COR-L47 (cell line): ENCODE measurements around the gene TIMP4.
A peak's percentile ranks its signal among the peaks of the same experiment; 100 is the strongest.

Experiments used
- DNase-seq: peaks from one replicate; lab custom pipeline; 2025; lab: John Stamatoyannopoulos, UW

The TIMP4 gene

DNA sequence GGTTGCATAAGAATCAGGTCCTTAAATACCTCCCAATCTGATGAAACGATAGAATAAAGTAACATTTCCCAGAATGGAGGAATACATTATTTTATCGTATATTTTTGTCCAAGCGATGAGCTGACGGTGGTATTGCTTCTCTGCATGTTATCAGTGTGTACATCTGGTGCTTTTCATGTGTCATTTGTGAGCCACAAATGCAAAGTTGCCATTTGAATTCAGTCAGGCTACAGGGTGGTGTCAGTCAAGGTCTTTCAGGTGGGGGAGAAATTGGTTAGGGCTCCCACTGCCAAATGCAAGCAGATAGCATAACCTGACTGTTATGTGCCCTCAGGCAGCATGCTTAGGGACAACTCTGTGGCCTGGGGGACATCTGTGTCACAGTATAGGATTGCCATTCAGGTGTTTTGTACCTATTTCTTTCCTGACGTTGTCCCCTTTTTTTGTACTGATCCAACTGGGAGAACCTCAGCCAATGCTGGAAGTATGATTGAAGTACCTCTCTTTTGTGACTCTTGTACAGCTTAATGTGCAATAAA is 26.5 kb upstream of the TIMP4 start:
- no peak for DNase-seq

DNA sequence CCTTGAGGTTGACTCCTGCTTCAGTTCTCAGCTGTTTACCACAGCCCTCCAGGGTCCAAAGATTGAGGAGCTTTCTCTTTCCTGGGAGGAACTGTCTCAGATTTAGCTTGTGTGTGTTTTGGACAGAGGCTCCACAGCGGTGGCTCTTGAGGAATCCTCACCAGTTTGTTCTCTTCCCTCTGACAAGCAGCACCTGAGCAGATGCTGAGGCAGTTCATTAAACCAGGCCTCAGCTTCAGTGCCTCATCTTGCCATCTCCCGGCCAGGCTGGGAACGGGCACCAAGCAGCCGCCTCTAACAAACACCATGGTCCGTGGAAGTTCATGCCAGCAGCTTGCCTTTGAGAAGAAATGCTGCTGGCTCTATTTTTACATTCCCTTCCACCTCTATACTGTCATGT is 25.8 kb upstream of the TIMP4 start:
- no peak for DNase-seq

DNA sequence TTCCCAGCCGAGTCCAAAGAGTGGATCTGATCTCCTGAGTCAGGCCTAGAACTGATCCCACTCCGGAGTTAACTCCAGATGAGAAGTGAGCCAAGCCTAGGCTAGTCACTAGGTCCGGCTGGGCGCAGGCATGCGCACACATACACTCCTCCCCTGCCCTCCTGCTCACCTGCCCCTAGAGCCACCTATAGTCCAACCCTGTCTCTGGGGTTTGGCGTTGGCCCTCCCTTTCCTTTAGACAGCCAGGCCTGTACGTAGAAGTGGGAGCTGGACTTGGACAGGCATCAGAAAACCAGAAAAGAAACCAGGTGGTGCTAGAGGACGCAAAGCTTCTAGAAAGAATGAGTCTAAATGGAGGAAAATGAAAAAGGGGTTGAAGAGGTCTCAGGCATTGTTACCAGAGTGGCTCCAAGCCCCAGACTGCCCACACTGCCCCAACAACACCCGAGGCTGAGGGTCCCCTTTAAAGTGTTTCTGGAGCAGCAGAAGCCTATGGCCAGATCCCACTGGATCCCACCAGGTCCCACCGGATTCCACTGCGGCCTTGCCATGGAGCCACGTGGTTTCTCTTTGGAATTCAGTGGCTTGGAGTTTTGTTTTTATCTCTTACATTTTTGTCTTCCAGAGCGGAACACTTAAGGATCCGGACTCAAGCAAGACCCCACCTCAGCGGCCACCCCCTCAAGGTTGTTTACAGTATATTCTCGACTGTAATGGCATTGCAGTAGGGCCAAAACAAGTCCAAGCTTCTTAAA is 24.2 kb upstream of the TIMP4 start:
- DNase-seq, result no peak

DNA sequence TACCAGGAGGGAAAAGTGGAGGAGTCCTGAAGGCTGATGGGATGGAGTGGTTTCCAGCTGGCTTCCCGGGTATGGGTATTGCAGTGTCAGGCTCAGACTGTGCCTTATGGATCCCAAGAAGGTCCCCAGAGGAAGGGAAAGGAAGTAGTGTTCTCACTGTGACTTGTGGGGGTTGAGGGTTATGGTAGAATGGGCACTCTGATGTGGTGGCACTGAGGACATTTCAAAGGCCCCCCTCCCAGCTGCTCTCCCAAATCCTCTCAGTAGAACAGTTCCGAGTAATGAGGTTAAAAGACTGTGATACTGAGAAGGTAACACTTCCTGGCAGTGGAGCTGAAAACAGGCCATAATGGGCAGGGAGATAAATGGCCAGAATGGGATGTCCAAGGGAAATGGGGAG is 23.1 kb upstream of the TIMP4 start:
- no peak for DNase-seq

DNA sequence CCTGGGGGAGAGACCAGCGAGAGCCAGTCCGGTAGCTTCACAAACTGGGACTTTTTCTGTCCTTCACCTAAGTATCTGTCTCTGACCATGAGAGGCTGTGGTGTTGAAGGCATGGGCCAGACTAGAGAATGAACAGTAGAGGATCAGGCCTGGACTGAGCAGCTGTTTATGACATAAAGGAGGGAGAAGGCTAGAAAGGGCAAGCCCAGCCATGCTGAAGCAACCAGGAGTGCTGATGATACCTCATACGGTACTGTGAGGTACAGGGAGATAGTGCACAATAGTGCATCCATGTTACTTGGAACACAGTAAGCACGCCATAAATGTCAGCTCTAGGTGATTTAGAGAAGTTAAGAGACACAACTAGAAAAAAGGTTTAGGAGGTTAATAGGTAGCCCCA is 22.6 kb upstream of the TIMP4 start:
- no peak for DNase-seq

DNA sequence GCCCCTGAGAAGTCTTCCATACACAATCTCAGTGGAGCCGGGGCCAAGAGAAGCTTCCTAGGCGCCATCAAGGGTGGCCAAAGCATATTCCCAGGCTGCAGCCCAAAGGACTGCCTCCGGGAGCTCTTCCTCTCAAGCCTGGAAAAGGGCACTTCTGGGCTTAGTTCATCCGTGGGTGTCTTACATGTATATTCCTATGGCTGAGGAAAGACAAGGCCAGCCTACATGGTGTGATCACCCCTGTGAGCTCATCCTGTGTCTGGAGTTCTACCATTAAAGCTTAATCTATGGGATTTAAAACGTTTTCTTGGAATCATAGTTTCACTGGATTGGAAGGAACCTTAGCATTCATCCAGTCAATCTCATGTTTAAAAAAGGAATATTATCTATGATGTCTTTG is 21.9 kb upstream of the TIMP4 start:
- DNase-seq, result no peak

DNA sequence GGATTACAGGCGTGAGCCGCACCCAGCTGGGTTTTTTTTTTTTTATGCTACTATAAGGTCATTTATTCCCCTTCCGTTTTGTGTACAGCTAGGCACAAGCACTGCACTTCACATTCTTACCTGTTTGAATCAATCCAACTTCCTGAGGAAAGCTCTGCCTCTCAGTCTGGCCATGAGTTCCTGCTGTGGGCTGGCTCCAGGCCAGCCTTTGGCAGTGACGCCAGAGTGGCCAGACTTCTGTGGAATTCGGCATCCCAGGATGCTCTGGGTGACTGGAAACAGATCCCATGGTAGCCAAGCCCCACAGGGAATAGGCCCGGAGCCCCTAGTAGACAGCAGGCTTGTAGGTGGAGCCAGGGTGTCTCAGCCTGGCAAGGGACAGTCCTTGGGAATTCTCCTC is 21.5 kb upstream of the TIMP4 start:
- no peak for DNase-seq

DNA sequence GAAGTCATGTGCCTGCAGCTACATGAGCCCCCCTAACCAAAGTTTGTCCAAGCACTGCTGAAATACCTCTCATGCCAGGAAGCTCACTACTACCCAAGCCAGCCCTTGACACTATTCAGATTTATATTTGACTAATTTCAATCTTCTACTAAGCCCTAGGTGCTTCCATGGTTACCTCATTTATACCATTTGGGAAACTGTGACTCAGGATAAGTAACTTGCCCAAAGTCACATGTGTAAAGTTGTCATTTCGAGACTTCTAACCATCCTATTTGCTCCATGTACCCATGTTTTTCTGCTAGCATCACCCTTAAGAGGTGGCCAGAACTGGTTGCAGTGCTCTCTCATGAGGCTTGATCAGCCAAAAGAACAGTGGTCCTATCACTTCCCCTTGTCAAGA is 20.7 kb upstream of the TIMP4 start:
- DNase-seq, result no peak

DNA sequence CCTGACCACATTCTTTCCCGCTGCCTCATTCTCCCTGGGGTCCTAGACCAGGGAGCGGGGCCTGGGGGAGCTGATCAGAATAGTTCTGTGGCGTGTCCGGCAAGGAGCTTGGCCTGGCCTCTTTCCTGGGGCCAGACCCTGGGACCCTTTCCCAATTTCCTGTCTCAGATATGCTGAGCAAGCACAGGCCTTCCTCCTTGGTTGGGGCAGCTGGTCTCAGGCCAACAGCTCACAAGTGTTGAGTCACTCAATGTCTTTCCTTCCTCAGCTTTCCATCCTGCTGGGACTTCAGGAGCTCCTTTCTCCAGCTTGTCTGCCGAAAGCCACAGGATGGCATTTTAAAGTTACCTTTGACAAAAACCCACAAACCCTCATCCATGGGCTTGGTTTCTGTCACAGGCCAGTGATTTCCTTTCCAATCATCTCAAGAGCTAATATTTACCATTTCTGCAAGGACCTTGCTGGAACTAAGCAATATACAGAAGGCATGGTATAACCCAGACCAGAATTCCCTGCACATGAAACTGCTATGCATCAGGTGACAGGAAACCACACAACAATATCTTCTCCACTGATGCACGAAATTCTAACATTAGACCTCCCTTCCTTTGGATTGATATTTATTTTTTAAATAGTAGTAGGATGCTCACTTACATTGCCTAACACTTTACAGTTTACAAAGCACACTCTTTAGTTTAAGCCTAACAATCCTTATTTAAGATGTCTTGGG is 19.5 kb upstream of the TIMP4 start:
- no peak for DNase-seq

DNA sequence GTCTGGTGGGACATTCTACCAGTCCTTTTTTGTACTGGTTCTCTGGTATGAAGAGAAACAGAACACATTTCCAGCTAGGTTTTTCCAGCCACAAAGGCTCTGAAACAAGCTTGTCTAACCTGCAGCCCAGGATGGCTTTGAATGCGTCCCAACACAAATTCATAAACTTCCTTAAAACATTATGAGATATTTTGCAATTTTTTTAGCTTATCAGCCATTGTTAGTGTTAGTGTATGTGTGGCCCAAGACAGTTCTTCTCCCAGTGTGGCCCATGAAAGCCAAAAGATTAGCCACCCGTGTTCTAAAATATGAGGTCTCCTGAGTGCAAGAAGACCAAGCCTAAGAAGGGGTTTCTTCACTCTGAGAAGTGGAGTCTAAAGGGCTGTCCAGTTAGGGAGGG is 18.4 kb upstream of the TIMP4 start:
- DNase-seq, result no peak

DNA sequence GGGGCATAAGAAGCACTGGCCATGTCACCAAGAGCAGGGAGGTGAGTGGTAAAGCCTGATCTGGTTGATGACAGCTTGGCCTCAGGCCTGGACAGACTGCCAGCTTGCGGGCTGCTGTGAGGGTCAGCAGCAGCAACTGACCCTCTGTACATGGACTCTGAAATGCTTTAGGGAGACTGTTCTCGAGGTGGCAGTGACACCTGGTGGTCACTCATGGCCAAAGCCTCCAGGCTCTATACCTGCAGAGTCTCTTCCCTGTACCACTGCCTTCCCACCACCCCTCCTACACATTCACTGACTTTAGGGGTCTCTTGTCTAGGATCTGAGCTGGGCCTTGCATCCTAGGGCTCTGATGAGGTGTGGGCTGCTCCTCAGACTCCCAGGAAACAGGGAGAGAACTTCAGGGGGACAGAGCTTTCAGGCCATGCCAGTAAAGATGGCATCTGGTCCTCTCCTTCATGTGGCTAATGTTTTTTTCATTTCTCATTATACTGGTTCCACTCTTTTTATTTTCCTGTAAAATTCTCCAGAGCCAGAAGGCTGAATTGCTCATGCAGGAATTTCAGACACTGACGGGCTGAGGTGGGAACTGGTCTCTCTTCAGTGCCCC is 17.2 kb upstream of the TIMP4 start:
- DNase-seq, result no peak

DNA sequence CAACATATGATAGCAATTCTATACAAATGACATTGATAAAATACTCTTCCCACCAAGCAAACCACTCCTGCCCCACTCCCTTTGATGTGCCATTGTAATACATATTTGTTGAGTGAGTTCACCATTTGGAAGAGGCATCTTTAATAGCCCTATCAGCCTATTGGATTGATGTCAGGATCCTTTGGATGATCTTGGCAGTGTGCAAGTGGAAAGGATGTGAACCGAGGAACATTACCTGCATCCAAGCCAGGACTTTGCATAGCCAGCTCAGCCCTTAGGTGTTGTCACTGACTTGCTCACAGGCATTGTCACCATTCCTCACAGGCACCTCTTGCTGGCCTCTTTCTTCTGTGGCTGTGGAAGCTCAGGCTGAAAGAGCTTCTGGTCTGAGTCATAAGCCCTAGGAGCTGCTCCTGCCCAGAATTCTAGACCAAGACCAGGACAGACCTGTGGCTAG is 16.5 kb upstream of the TIMP4 start:
- no peak for DNase-seq

DNA sequence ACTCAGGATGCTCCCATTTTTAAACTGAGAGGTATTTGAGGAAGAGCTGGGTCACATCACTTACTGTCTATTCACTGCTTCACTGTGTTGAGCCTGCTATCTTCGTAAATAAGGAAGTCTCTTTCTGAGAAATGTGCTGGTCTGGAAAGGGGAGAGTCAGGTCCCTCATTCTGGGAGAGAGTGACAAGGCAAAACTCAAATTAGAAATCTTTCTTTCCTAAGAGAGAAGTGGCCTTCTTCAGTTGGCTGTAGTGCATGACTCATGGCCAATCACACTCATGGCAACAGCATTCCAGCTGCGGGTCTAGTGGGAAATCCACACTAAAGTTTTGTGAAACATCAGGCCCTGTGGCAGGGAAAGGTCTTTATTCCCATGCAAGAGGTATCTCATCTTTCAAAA is 11.5 kb upstream of the TIMP4 start:
- DNase-seq, result no peak

DNA sequence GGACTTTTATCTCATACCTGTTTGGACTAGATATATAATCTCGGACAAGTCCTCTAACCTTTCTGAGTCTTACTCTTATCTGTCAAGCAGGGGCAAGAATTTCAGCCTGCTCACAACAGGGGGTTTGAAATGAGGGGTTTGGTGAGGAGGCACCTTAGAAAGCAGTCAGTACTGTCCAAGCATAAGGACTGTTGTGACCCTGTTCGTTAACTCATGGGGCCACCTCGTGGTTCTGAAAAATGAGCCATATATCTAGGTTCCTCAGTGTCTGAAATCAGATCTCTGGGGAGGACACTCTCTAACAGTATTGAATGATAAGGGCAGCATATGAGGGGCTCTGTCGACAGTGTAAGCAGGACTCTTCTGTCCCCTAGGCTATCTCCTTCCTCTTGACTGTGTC is 7.2 kb upstream of the TIMP4 start:
- no peak for DNase-seq

DNA sequence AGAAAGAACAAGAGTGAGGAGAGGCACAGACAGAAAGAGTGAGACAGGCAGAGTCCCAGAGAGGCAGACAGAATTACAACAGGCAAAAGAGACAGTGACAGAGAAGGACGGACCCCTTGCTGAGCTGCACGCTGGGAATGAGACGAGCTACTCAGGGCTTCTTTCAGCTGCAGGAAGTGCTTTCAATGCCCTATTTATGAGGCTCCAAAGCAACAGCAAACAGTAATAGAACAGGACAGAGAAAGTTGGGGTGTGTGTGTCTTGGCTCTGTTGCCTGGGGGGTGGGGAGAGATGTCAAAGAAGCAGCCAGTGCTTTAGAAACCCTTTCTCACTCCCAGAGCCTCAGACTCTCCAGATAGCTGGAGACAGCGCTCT is 502 bp upstream of the TIMP4 start:
- peak; percentile 49 for DNase-seq

DNA sequence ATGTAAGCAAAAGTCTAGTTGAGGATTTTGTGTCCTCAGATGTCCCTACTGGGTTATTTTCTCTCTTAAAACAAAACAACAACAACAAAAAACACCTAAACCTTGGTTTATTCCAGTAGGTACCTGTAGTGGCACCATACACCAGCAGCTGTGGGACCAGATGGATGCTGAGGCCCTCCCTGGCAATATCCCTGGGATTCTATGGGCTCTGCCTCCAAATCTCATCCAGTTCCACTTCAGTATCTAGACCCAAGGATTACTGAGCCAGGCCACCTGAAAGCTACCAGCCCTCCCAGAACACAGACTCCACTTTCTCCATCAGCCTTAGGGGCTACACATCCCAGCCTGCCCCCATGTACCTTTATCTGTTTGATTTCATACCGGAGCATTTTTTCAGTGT is 1.7 kb downstream of the TIMP4 start:
- no peak for DNase-seq

DNA sequence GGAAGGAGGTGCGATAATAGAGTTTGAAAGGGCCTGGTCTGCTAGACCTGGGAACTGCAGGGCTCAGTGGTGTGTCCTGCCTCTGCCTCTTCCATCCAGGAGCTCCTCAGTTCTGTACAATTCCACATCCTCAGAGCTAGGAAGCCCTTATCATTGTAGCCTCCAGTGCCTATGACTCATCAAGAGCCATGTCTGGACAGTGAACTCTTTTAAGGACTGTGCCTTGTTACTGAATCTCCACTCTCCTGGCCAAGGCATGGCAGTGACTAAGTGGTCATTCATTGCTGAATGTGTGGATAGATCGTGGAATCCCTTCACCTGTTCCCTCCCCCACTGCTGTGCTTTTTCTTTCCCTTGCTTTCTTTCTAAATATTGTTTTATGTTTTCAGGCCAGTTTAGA is 2.9 kb downstream of the TIMP4 start:
- no peak for DNase-seq

DNA sequence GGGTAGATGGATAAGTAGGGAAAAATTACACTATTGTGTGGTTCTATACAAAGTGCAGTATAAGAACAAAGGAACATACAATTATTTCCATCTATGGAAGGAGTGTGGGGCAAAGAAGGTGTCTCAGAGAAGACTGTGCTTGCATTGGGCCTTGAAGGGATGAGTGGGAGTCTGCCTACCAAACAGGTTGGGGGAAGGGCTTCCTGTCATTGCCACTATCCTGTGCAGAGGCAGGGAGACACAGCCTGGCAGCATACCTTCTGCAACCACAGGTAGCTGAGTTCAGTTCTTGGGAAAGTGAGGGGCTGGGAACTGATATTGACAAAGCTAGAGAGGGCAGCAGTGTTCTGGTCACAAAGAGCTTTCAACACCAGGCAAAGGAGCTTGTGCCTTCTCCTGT is 3.4 kb downstream of the TIMP4 start:
- no peak for DNase-seq

DNA sequence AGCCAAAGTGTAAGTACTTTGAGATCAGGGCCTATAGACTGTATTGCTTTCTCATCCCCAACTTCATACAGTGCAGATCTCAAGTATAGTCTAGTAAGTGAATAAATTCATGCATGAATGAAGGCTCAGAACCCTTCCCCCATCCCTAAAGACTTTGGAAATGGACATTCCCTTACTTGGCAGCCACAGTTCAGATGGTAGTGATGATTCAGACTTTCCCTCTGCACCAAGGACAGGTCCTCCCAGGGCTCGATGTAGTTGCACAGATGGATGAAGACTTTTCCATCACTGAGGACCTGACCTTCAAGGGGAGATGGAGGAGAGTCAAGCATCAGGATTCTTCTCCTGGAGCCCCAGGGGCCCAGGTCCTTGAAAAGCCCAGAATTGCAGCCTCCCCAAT is 4.6 kb downstream of the TIMP4 start:
- no peak for DNase-seq

DNA sequence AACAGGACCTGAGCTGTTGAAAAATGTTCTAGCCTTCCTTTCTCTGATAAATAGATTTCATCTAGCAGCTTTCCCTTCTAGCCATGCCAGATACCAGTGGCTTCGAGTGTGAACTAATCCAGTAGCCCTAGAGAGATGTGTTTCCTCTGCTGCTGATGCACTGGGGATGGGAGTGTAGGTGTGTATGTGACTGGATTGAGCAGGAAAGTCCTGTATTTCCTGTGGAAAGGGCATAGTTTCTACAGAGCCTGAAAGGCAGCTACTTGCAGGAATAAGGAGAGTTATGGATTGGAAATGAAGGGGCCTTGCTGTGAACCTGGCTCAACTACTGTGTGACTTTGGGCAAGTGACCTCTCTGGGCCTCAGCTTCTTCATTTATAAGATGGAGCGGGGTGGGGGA is 8.6 kb downstream of the TIMP4 start:
- no peak for DNase-seq

DNA sequence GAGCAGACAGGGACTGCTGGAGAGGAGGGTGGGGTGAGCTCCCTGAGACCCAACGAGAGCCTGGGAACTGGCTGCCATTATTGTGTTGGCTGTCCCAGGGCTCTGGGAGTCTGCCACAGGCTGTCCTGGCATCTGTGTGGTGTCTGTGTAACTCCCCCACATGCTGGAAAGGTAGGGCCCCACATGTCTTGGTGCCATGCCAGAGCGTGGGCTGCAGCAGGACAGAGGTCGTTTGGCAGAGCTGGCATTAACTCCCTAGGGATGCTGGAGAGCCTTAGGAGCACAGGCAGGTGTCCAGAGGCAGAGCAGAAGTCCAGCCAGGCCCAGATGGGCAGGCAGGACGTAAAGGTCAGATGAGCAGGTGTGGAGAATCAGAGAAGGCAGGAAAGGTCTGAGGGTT is 9.7 kb downstream of the TIMP4 start:
- DNase-seq, result no peak

DNA sequence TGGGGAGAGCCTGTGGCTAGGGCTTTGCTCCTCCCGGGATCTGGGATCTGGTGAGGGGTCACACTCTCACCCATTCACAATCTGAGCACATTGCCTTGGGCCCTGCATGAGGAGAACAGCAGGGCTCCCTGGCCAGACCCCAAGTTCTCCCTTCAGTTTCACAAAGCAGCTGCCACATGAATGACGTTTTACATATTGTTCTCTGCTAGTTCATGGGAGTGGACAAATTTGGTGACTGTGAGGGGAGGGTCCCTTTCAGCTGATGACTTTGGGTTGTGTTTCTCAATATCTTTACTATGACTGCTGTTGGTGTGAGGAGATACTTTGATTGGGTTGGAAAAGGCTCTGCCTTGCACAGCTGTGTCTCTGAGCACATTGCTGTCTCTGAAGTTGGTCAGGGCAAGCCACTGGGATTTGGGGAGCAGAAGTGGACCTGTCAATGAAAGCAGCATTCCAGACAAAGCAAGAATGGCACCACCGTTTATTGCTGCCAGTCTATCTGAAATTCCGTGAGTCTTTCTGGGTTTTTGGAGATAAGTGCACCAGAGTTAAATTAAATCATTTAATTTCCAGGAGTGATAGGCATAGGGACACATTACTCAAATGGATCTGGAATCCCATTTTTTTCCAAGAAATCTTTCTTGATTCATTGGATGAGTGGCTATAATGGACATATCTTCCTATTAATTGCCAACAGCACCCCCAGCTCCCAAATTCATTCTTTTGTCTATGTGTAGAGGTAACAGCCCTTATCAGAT is 10.3 kb downstream of the TIMP4 start:
- no peak for DNase-seq
